Suppressor macrophage treated with lipopolysaccharide for 4 hours (primary cell): ENCODE data around the gene GRIK4.

Experiments
- DNase-seq: peaks from one replicate; pipeline ENCODE4 v3.0.0-alpha.2; 2020

The GRIK4 gene

GRCh38 chr11:120717623-120718022 lies 206.1 kb downstream of the GRIK4 start:
- DNase-seq, result no peak

GRCh38 chr11:120718171-120718570 lies 206.6 kb downstream of the GRIK4 start:
- DNase-seq, result no peak

GRCh38 chr11:120719348-120719747 lies 207.8 kb downstream of the GRIK4 start:
- DNase-seq, result no peak

- DNase-seq, result no peak
Measured at GRCh38 chr11:120720760-120721159, 209.2 kb downstream of the GRIK4 start.

GRCh38 chr11:120722524-120722923 lies 211.0 kb downstream of the GRIK4 start:
- no peak for DNase-seq

- no peak for DNase-seq
Measured at GRCh38 chr11:120723751-120724150, 212.2 kb downstream of the GRIK4 start.

- DNase-seq, result no peak
Measured at GRCh38 chr11:120727752-120728151, 216.2 kb downstream of the GRIK4 start.

GRCh38 chr11:120735035-120735434 lies 223.5 kb downstream of the GRIK4 start:
- DNase-seq, result no peak

- DNase-seq, result no peak
Measured at GRCh38 chr11:120738516-120739046, 227.0 kb downstream of the GRIK4 start.

- no peak for DNase-seq
Measured at GRCh38 chr11:120739780-120740179, 228.2 kb downstream of the GRIK4 start.

- DNase-seq, result no peak
Measured at GRCh38 chr11:120740380-120740779, 228.8 kb downstream of the GRIK4 start.

GRCh38 chr11:120744016-120744994 lies 232.8 kb downstream of the GRIK4 start:
- DNase-seq, result no peak

- no peak for DNase-seq
Measured at GRCh38 chr11:120746376-120746775, 234.8 kb downstream of the GRIK4 start.

- no peak for DNase-seq
Measured at GRCh38 chr11:120746836-120747609, 235.5 kb downstream of the GRIK4 start.

- no peak for DNase-seq
Measured at GRCh38 chr11:120747850-120748814, 236.6 kb downstream of the GRIK4 start.

GRCh38 chr11:120749395-120749794 lies 237.8 kb downstream of the GRIK4 start:
- no peak for DNase-seq

GRCh38 chr11:120750647-120751549 lies 239.3 kb downstream of the GRIK4 start:
- DNase-seq, result no peak

- DNase-seq, result no peak
Measured at GRCh38 chr11:120751550-120751949, 240.0 kb downstream of the GRIK4 start.

GRCh38 chr11:120752668-120753067 lies 241.1 kb downstream of the GRIK4 start:
- no peak for DNase-seq

- DNase-seq, result no peak
Measured at GRCh38 chr11:120756931-120757330, 245.4 kb downstream of the GRIK4 start.

GRCh38 chr11:120759046-120759445 lies 247.5 kb downstream of the GRIK4 start:
- no peak for DNase-seq
